ENCODE data around the gene DLG5.

Gene DLG5

GRCh38 chr10:77955136-77955535, 28.6 kb upstream of the DLG5 start:
- Histone ChIP-seq H4K20me1 (no peaks in the 10 kb centered on the region), H3K4me1 (no peaks in the 10 kb centered on the region), H3K4me3 (no peak overlapping the region), H3K36me3 (no peaks in the 10 kb centered on the region), H3K9me3 (peaks cover 47% of the 10 kb centered on the region), H3K4me2 (no peak overlapping the region), H3K27ac (no peak overlapping the region), H3K27me3 (no peaks in the 10 kb centered on the region), H3K9ac (no peak overlapping the region)
- TF ChIP-seq Cebpa-rat (IDR thresholded peaks at IDR 0.05), result no peak

GRCh38 chr10:77949167-77949566, 22.6 kb upstream of the DLG5 start:
- H3K4me3 ChIP-seq, result no peak overlapping the region
- H3K4me2 ChIP-seq, result no peak overlapping the region
- H4K20me1 ChIP-seq, result no peaks in the 10 kb centered on the region
- no peak overlapping the region for H3K27ac ChIP-seq
- no peaks in the 10 kb centered on the region for H3K36me3 ChIP-seq
- no peaks in the 10 kb centered on the region for H3K4me1 ChIP-seq
- H3K9me3 ChIP-seq, result peaks cover 54% of the 10 kb centered on the region
- TF ChIP-seq Cebpa-rat (IDR thresholded peaks at IDR 0.05), result no peak
- no peaks in the 10 kb centered on the region for H3K27me3 ChIP-seq
- H3K9ac ChIP-seq, result no peak overlapping the region

- Histone ChIP-seq H3K27ac (no peak overlapping the region), H3K4me3 (no peak overlapping the region), H3K27me3 (no peaks in the 10 kb centered on the region), H3K4me1 (no peaks in the 10 kb centered on the region), H3K4me2 (no peak overlapping the region), H3K9ac (no peak overlapping the region), H3K9me3 (peaks cover 24% of the 10 kb centered on the region), H4K20me1 (no peaks in the 10 kb centered on the region), H3K36me3 (no peaks in the 10 kb centered on the region)
- no peak for TF ChIP-seq Cebpa-rat (IDR thresholded peaks at IDR 0.05)
Observed at GRCh38 chr10:77946084-77946483, 19.5 kb upstream of the DLG5 start.

- Histone ChIP-seq H3K4me3 (no peak overlapping the region), H3K4me2 (no peak overlapping the region), H3K27ac (no peak overlapping the region), H3K36me3 (no peaks in the 10 kb centered on the region), H3K27me3 (no peaks in the 10 kb centered on the region), H4K20me1 (no peaks in the 10 kb centered on the region), H3K9ac (no peak overlapping the region), H3K9me3 (peaks cover 8% of the 10 kb centered on the region), H3K4me1 (no peaks in the 10 kb centered on the region)
- TF ChIP-seq Cebpa-rat (IDR thresholded peaks at IDR 0.05), result no peak
Observed at GRCh38 chr10:77944519-77944918, 18.0 kb upstream of the DLG5 start.

- Histone ChIP-seq H3K9me3 (no peaks in the 10 kb centered on the region), H3K9ac (no peak overlapping the region), H4K20me1 (no peaks in the 10 kb centered on the region), H3K4me2 (no peak overlapping the region), H3K27me3 (no peaks in the 10 kb centered on the region), H3K4me1 (no peaks in the 10 kb centered on the region), H3K36me3 (no peaks in the 10 kb centered on the region), H3K4me3 (no peak overlapping the region), H3K27ac (no peak overlapping the region)
- TF ChIP-seq Cebpa-rat (IDR thresholded peaks at IDR 0.05), result no peak
Observed at GRCh38 chr10:77943121-77943901, 16.8 kb upstream of the DLG5 start.

- Histone ChIP-seq H3K4me2 (no peak overlapping the region), H3K4me1 (no peaks in the 10 kb centered on the region), H3K4me3 (no peak overlapping the region), H3K27me3 (no peaks in the 10 kb centered on the region), H4K20me1 (no peaks in the 10 kb centered on the region), H3K36me3 (no peaks in the 10 kb centered on the region), H3K9ac (no peak overlapping the region), H3K27ac (no peak overlapping the region), H3K9me3 (no peaks in the 10 kb centered on the region)
- no peak for TF ChIP-seq Cebpa-rat (IDR thresholded peaks at IDR 0.05)
Observed at GRCh38 chr10:77941790-77942189, 15.2 kb upstream of the DLG5 start.

- Histone ChIP-seq H3K4me1 (no peaks in the 10 kb centered on the region), H3K9ac (no peak overlapping the region), H3K4me2 (no peak overlapping the region), H3K36me3 (no peaks in the 10 kb centered on the region), H3K4me3 (no peak overlapping the region), H3K9me3 (no peaks in the 10 kb centered on the region), H4K20me1 (no peaks in the 10 kb centered on the region), H3K27ac (no peak overlapping the region), H3K27me3 (no peaks in the 10 kb centered on the region)
- no peak for TF ChIP-seq Cebpa-rat (IDR thresholded peaks at IDR 0.05)
Observed at GRCh38 chr10:77940627-77941026, 14.1 kb upstream of the DLG5 start.

GRCh38 chr10:77940225-77940624, 13.7 kb upstream of the DLG5 start:
- H3K27ac ChIP-seq, result no peak overlapping the region
- H3K36me3 ChIP-seq, result no peaks in the 10 kb centered on the region
- H3K4me2 ChIP-seq, result no peak overlapping the region
- no peaks in the 10 kb centered on the region for H3K9me3 ChIP-seq
- H4K20me1 ChIP-seq, result no peaks in the 10 kb centered on the region
- H3K4me3 ChIP-seq, result no peak overlapping the region
- no peak for TF ChIP-seq Cebpa-rat (IDR thresholded peaks at IDR 0.05)
- H3K4me1 ChIP-seq, result no peaks in the 10 kb centered on the region
- H3K9ac ChIP-seq, result no peak overlapping the region
- no peaks in the 10 kb centered on the region for H3K27me3 ChIP-seq

GRCh38 chr10:77939561-77940001, 13.0 kb upstream of the DLG5 start:
- no peaks in the 10 kb centered on the region for H3K36me3 ChIP-seq
- no peak for TF ChIP-seq Cebpa-rat (IDR thresholded peaks at IDR 0.05)
- no peak overlapping the region for H3K27ac ChIP-seq
- H4K20me1 ChIP-seq, result no peaks in the 10 kb centered on the region
- no peak overlapping the region for H3K9ac ChIP-seq
- H3K4me1 ChIP-seq, result no peaks in the 10 kb centered on the region
- H3K4me2 ChIP-seq, result no peak overlapping the region
- no peak overlapping the region for H3K4me3 ChIP-seq
- no peaks in the 10 kb centered on the region for H3K27me3 ChIP-seq
- H3K9me3 ChIP-seq, result no peaks in the 10 kb centered on the region

GRCh38 chr10:77936697-77937567, 10.4 kb upstream of the DLG5 start:
- Histone ChIP-seq H3K27ac (no peak overlapping the region), H3K27me3 (no peaks in the 10 kb centered on the region), H3K9me3 (no peaks in the 10 kb centered on the region), H3K4me1 (no peaks in the 10 kb centered on the region), H3K36me3 (no peaks in the 10 kb centered on the region), H3K4me2 (no peak overlapping the region), H3K9ac (no peak overlapping the region), H3K4me3 (no peak overlapping the region), H4K20me1 (no peaks in the 10 kb centered on the region)
- no peak for TF ChIP-seq Cebpa-rat (IDR thresholded peaks at IDR 0.05)
